Measurements from ENCODE around the gene PTCH1. TPM values are rescaled to one million over a fixed set of nuclear protein-coding genes. Genes with fewer than 3 reads are reported as not detected.

PTCH1 gene
- total RNA-seq, 1 experiment from 2014 or later: 6.6 TPM

DNA sequence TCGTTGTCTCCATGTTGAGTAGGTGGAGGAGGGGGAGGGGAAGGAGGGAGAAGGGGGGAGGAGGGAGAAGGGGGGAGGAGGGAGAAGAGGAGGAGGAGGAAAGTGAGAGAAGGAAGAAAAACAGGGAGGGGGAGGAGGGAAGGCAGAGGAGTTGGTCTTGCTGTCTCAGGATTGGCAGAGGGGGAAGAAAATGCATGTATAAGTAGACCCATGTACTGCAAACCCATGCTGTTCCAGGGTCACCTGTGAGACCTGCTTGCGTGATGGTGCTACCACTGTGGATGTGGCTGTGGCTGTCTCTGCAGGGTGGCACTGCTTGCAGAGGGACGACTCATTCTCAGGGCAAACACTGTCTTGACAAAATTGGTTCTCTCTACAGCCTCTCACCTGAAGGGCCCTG lies 76.3 kb downstream of the PTCH1 start:
- ChIA-PET POLR2A (no interaction called here), CTCF (no interaction called here)
- BruUV-seq (replicated peaks): no TSS peak
- ATAC-seq (no peak), DNase-seq (ENCODE audit: low read depth, low spot score) (no peak)
- Histone ChIP-seq H3K27me3 (ENCODE audit: control insufficient read depth, insufficient read depth, low read length) (no peaks in the 10 kb centered on the region), H3K36me3 (ENCODE audit: control insufficient read depth, insufficient read depth, low read length) (no peaks in the 10 kb centered on the region), H3K27ac (ENCODE audit: low read length) (no peak overlapping the region), H3K9me3 (ENCODE audit: control insufficient read depth, insufficient read depth, low read depth, low read length) (no peaks in the 10 kb centered on the region), H3K4me3 (ENCODE audit: low read depth in 2 of 2, low read length in 2 of 2) (no peak overlapping the region), H3K4me1 (ENCODE audit: control insufficient read depth, insufficient read depth, low read length) (no peaks in the 10 kb centered on the region)
- intact Hi-C loops (cut with micrococcal nuclease; ENCODE audit: unreplicated experiment) (no loop called here), in situ Hi-C loops (cut with HindIII; ENCODE audit: low pct_unique_long_range_greater_than_20kb, low sequenced_read_pairs) (no loop called here)
- TF ChIP-seq SIN3A (IDR thresholded peaks at IDR 0.05; ENCODE audit: borderline replicate concordance, insufficient read depth, low read depth, low read length) (no peak), TCF7L2 (IDR thresholded peaks at IDR 0.05; ENCODE audit: low read depth, low read length) (no peak), POLR2AphosphoS5 (IDR thresholded peaks at IDR 0.05; ENCODE audit: low read depth, low read length) (no peak)
- TF ChIP-seq, protein P1, sequence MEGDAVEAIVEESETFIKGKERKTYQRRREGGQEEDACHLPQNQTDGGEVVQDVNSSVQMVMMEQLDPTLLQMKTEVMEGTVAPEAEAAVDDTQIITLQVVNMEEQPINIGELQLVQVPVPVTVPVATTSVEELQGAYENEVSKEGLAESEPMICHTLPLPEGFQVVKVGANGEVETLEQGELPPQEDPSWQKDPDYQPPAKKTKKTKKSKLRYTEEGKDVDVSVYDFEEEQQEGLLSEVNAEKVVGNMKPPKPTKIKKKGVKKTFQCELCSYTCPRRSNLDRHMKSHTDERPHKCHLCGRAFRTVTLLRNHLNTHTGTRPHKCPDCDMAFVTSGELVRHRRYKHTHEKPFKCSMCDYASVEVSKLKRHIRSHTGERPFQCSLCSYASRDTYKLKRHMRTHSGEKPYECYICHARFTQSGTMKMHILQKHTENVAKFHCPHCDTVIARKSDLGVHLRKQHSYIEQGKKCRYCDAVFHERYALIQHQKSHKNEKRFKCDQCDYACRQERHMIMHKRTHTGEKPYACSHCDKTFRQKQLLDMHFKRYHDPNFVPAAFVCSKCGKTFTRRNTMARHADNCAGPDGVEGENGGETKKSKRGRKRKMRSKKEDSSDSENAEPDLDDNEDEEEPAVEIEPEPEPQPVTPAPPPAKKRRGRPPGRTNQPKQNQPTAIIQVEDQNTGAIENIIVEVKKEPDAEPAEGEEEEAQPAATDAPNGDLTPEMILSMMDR (IDR thresholded peaks at IDR 0.05): no peak
- TF ChIP-seq, protein P2, sequence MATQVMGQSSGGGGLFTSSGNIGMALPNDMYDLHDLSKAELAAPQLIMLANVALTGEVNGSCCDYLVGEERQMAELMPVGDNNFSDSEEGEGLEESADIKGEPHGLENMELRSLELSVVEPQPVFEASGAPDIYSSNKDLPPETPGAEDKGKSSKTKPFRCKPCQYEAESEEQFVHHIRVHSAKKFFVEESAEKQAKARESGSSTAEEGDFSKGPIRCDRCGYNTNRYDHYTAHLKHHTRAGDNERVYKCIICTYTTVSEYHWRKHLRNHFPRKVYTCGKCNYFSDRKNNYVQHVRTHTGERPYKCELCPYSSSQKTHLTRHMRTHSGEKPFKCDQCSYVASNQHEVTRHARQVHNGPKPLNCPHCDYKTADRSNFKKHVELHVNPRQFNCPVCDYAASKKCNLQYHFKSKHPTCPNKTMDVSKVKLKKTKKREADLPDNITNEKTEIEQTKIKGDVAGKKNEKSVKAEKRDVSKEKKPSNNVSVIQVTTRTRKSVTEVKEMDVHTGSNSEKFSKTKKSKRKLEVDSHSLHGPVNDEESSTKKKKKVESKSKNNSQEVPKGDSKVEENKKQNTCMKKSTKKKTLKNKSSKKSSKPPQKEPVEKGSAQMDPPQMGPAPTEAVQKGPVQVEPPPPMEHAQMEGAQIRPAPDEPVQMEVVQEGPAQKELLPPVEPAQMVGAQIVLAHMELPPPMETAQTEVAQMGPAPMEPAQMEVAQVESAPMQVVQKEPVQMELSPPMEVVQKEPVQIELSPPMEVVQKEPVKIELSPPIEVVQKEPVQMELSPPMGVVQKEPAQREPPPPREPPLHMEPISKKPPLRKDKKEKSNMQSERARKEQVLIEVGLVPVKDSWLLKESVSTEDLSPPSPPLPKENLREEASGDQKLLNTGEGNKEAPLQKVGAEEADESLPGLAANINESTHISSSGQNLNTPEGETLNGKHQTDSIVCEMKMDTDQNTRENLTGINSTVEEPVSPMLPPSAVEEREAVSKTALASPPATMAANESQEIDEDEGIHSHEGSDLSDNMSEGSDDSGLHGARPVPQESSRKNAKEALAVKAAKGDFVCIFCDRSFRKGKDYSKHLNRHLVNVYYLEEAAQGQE (IDR thresholded peaks at IDR 0.05; ENCODE audit: insufficient read depth in 1 of 2, low read depth in 2 of 2, low read length in 1 of 2): no peak

DNA sequence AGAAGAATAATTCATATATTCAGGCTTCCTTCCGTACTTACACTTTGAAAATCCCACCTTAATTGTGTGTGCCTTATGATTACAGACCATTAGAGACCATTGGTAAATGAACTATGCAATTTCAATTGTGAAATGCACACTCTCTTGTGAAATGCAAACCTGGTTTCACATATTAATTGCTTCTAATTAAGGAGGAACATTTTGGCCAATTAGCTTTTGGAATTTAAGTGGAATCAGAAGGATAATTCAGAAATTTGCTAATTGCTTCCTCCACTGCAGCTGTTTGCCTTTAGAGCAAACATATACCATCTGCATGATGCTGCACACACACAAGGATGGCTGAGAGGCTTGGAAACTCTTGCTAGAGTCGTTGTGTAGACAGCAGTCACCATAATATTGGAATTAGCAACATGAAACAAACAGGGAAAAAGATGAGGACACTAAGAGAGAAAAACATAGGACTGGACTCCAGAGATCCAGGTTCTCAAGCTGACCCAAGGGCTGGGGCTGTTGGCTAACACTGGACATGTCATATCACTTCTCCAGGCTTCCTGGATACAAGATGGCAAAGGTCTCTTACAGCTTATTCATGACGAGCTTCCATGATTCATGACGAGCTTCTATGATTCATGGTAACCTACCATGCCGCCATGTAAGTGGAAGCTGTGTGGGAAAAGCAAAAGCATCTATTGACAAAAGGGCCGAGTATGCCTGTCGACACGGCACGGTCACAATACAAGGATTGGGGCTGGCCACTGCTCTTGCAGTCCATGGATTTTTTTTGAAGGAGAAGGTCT lies 78.0 kb downstream of the PTCH1 start:
- POLR2A ChIA-PET: no interaction called here
- H3K36me3 ChIP-seq (ENCODE audit: control insufficient read depth, insufficient read depth, low read length): no peaks in the 10 kb centered on the region

More for the DNA sequence above, 78.0 kb downstream of the PTCH1 start:
- in situ Hi-C loops (cut with HindIII; ENCODE audit: low pct_unique_long_range_greater_than_20kb, low sequenced_read_pairs) (no loop called here), intact Hi-C loops (cut with micrococcal nuclease; ENCODE audit: unreplicated experiment) (no loop called here)
- no peak for ATAC-seq
- DNase-seq (ENCODE audit: low read depth, low spot score): no peak
- CTCF ChIA-PET: no interaction called here
- H3K4me3 ChIP-seq (ENCODE audit: low read depth in 2 of 2, low read length in 2 of 2): no peak overlapping the region
- H3K4me1 ChIP-seq (ENCODE audit: control insufficient read depth, insufficient read depth, low read length): no peaks in the 10 kb centered on the region
- no peaks in the 10 kb centered on the region for H3K9me3 ChIP-seq (ENCODE audit: control insufficient read depth, insufficient read depth, low read depth, low read length)
- no peak overlapping the region for H3K27ac ChIP-seq (ENCODE audit: low read length)
- BruUV-seq (replicated peaks): no TSS peak
- no peaks in the 10 kb centered on the region for H3K27me3 ChIP-seq (ENCODE audit: control insufficient read depth, insufficient read depth, low read length)
- TF ChIP-seq SIN3A (IDR thresholded peaks at IDR 0.05; ENCODE audit: borderline replicate concordance, insufficient read depth, low read depth, low read length): no peak
- TF ChIP-seq, protein P2 (IDR thresholded peaks at IDR 0.05; ENCODE audit: insufficient read depth in 1 of 2, low read depth in 2 of 2, low read length in 1 of 2): no peak
- no peak for TF ChIP-seq TCF7L2 (IDR thresholded peaks at IDR 0.05; ENCODE audit: low read depth, low read length)
- no peak for TF ChIP-seq POLR2AphosphoS5 (IDR thresholded peaks at IDR 0.05; ENCODE audit: low read depth, low read length)
- TF ChIP-seq, protein P1 (IDR thresholded peaks at IDR 0.05): no peak

Data from Panc1 (cell line).